Spleen (tissue), 11 donors: ENCODE measurements around the gene PKNOX1. TPM values are rescaled to one million over a fixed set of nuclear protein-coding genes. Genes with fewer than 3 reads are reported as not detected.
"Not testable (repeated sequence)": the region's sequence is repeated elsewhere in the genome, so short reads cannot be mapped to it uniquely, and the experiment has no call there.

ENCODE experiments used
- DNase-seq: peaks from one replicate; pipeline ENCODE4 v3.0.0-alpha.2; 2020
- H3K27ac ChIP-seq, 8 donors: fragments of 200-600 bp; sonication (generic) in 7 of 8; 1 replicate in 4 of 8; 2 replicates in 4 of 8; pipeline versions ENCODE4 v1.5.0 to v1.8.0; 2016 to 2021; ENCODE audit warnings: inconsistent platforms in 4 of 8, mild to moderate bottlenecking in 4 of 8, moderate library complexity in 1 of 8
- H3K27me3 ChIP-seq, 7 donors: fragments of 200-600 bp; sonication (generic) in 6 of 7; replicated peaks in 1 of 7; 1 replicate in 4 of 7; 2 replicates in 3 of 7; pipeline versions ENCODE4 v1.5.0 to v1.8.0; 2016 to 2021; ENCODE audit warnings: inconsistent platforms in 3 of 7, mild to moderate bottlenecking in 1 of 7
- H3K36me3 ChIP-seq, 6 donors: fragments of 200-600 bp; sonication (generic) in 5 of 6; 1 replicate in 4 of 6; 2 replicates in 2 of 6; pipeline versions ENCODE4 v1.5.0 to v1.8.0; 2016 to 2021; ENCODE audit warnings: inconsistent platforms in 2 of 6
- H3K4me1 ChIP-seq, 6 donors: fragments of 200-600 bp; sonication (generic) in 5 of 6; 1 replicate in 3 of 6; 2 replicates in 3 of 6; pipeline versions ENCODE4 v1.5.0 to v1.8.0; 2016 to 2021; ENCODE audit warnings: inconsistent platforms in 3 of 6
- H3K4me3 ChIP-seq, 8 donors: fragments of 200-600 bp; sonication (generic) in 7 of 8; 1 replicate in 4 of 8; 2 replicates in 4 of 8; pipeline versions ENCODE4 v1.5.0 to v1.8.0; 2016 to 2021; ENCODE audit warnings: inconsistent platforms in 4 of 8, mild to moderate bottlenecking in 4 of 8, moderate library complexity in 2 of 8
- H3K9me3 ChIP-seq, 8 donors: fragments of 200-600 bp; sonication (generic) in 7 of 8; 1 replicate in 4 of 8; 2 replicates in 4 of 8; pipeline versions ENCODE4 v1.5.0 to v1.8.0; 2016 to 2021; ENCODE audit warnings: inconsistent platforms in 4 of 8
- CTCF ChIP-seq, 11 experiments: fragments of 200-600 bp in 7 of 11; fragments of 450-650 bp in 4 of 11; sonication (generic) in 4 of 11; IDR thresholded peaks in 8 of 11; conservative IDR thresholded peaks in 3 of 11; 1 replicate in 7 of 11; 2 replicates in 4 of 11; pipeline versions ENCODE4 v1.4.0 to v1.8.0; 2016 to 2021; ENCODE audit warnings: antibody characterized with exemption in 11 of 11, inconsistent platforms in 4 of 11, mild to moderate bottlenecking in 1 of 11
- POLR2A ChIP-seq, 3 donors: fragments of 450-650 bp; IDR thresholded peaks; one replicate each; pipeline ENCODE4 v1.5.1; 2017; ENCODE audit warnings: antibody characterized with exemption in 3 of 3, mild to moderate bottlenecking in 1 of 3
- POLR2AphosphoS5 ChIP-seq, 3 donors: sonication (generic); formaldehyde crosslinking; IDR thresholded peaks; one replicate each; pipeline ENCODE4 v1.5.1; 2017; ENCODE audit warnings: antibody characterized with exemption in 3 of 3
- WGBS, 5 donors: extraction: QIAGEN DNeasy Blood & Tissue Kit in 3 of 5; methylation state at CpG; one replicate each; pipeline versions ENCODE4 v1.1.5 to v1.1.7; 2013 to 2018; 5-methylcytosine and 5-hydroxymethylcytosine counted together
- intact Hi-C: fragments of 100-400 bp; cut with DNase I; formaldehyde crosslinking; loops from one replicate; pipeline ENCODE4 v1.15.0; 2023; ENCODE audit warnings: low total_unique reads
- polyA plus RNA-seq, 3 donors: library from polyadenylated mRNA; stranded (reverse); fragments of 200-250 nt; gene quantifications; one replicate each; pipeline ENCODE4 v1.2.1, GENCODE V29; 2013
- total RNA-seq, 7 donors: library from RNA; depleted of rRNA in 3 of 7; stranded (reverse); fragments of >200 nt in 3 of 7; fragmentation: NEBNext Ultra II Directional in 4 of 7; extraction: Animal tissue kit (Norgen Biotek cat#: 25700) in 4 of 7; gene quantifications; one replicate each; pipeline versions ENCODE4 v1.1.0 to v1.2.1, GENCODE V29; 2016 to 2021
- donor health status: healthy with polysubstance abuse.
- donor health status: DM: no; HTN: no; CAD: no; lungs with moderate emphysema.
- donor health status: DM: no; HTN: no; CAD: no.
- donor health status: Bipolar disorder and iron deficiency.
- donor health status: healthy.
- donor health status: DM: no; HTN: no; CAD: no.
- donor health status: DM: yes; HTN: yes; CAD: no.

Gene PKNOX1
- total and polyA plus RNA-seq, 10 donors = 7.3 to 21.2 (median 12.7) TPM

- H3K27me3 ChIP-seq, H3K4me1 ChIP-seq, DNase-seq, H3K4me3 ChIP-seq, H3K27ac ChIP-seq, intact Hi-C loops: not testable (repeated sequence)
- WGBS, 5 donors = 96 to 99% (median 98%) methylated on average over 2 of the region's 2 CpGs
- Histone ChIP-seq H3K36me3 (peaks cover 0 to 13% (median 2%) of the 10 kb centered on the region in 6 donors), H3K9me3 (peaks cover 2 to 25% (median 11%) of the 10 kb centered on the region in 8 donors)
These were observed 25.7 kb downstream of the PKNOX1 start for GRCh38 chr21:43000041-43000440.

- TF ChIP-seq CTCF (IDR thresholded peaks at IDR 0.05 in 8 of 11, conservative IDR thresholded peaks at IDR 0.05 in 3 of 11) (no peak), POLR2AphosphoS5 (IDR thresholded peaks at IDR 0.05) (peak in 1 of 3 donors; percentile 19)
- peaks cover 0 to 26% (median 8%) of the 10 kb centered on the region in 6 donors for H3K36me3 ChIP-seq
- intact Hi-C loops = no loop called here
- peaks cover 2 to 25% (median 11%) of the 10 kb centered on the region in 8 donors for H3K9me3 ChIP-seq
- no peak overlapping the region for H3K4me3 ChIP-seq
- peaks cover 0 to 8% (median 0%) of the 10 kb centered on the region in 6 donors for H3K4me1 ChIP-seq
- WGBS, 5 donors = 56 to 76% (median 69%) methylated on average over 4 of the region's 4 CpGs
- DNase-seq = no peak
- peak overlapping the region in 1 of 8 donors; percentile 1 for H3K27ac ChIP-seq
- no peaks in the 10 kb centered on the region for H3K27me3 ChIP-seq
These were observed 27.0 kb downstream of the PKNOX1 start for GRCh38 chr21:43001316-43001715.

GRCh38 chr21:43004926-43005325, 30.6 kb downstream of the PKNOX1 start:
- Histone ChIP-seq H3K4me1 (peaks cover 0 to 8% (median 0%) of the 10 kb centered on the region in 6 donors), H3K27ac (no peak overlapping the region), H3K27me3 (no peaks in the 10 kb centered on the region), H3K4me3 (no peak overlapping the region), H3K36me3 (peaks cover 0 to 62% (median 36%) of the 10 kb centered on the region in 6 donors), H3K9me3 (peaks cover under 1 to 10% (median 6%) of the 10 kb centered on the region in 8 donors)
- WGBS, 5 donors = 81 to 85% (median 82%) methylated on average over 8 of the region's 8 CpGs
- DNase-seq = no peak
- no peak for TF ChIP-seq POLR2AphosphoS5 (IDR thresholded peaks at IDR 0.05)
- TF ChIP-seq POLR2A (IDR thresholded peaks at IDR 0.05) = no peak
- no peak for TF ChIP-seq CTCF (IDR thresholded peaks at IDR 0.05 in 8 of 11, conservative IDR thresholded peaks at IDR 0.05 in 3 of 11)
- intact Hi-C loops = no loop called here

- H3K36me3 ChIP-seq = peaks cover 0 to 69% (median 38%) of the 10 kb centered on the region in 6 donors
- WGBS, 5 donors = 80 to 87% (median 85%) methylated on average over 9 of the region's 9 CpGs
These were observed 31.3 kb downstream of the PKNOX1 start for GRCh38 chr21:43005635-43006034.

GRCh38 chr21:43006051-43006873, 31.9 kb downstream of the PKNOX1 start:
- 77 to 87% (median 84%) methylated on average over 14 of the region's 14 CpGs for WGBS, 5 donors
- H3K27me3 ChIP-seq, H3K27ac ChIP-seq, H3K4me3 ChIP-seq, intact Hi-C loops, DNase-seq, H3K9me3 ChIP-seq, H3K4me1 ChIP-seq: not testable (repeated sequence)
- H3K36me3 ChIP-seq = peaks cover 0 to 75% (median 41%) of the 10 kb centered on the region in 6 donors

More at GRCh38 chr21:43005635-43006034, 31.3 kb downstream of the PKNOX1 start:
- DNase-seq = peak; percentile 54
- Histone ChIP-seq H3K9me3 (peaks cover 0 to 3% (median 0%) of the 10 kb centered on the region in 8 donors), H3K4me1 (peaks cover 0 to 8% (median 0%) of the 10 kb centered on the region in 6 donors), H3K4me3 (no peak overlapping the region), H3K27ac (no peak overlapping the region), H3K27me3 (no peaks in the 10 kb centered on the region)
- intact Hi-C loops = no loop called here
- TF ChIP-seq POLR2AphosphoS5 (IDR thresholded peaks at IDR 0.05) (no peak), CTCF (IDR thresholded peaks at IDR 0.05 in 8 of 11, conservative IDR thresholded peaks at IDR 0.05 in 3 of 11) (no peak), POLR2A (IDR thresholded peaks at IDR 0.05) (no peak)
